Right lobe of liver (tissue), 6 donors: Measurements from ENCODE around the gene SCARF2. TPM values are rescaled to one million over a fixed set of nuclear protein-coding genes. Genes with fewer than 3 reads are reported as not detected.

Source experiments
- ATAC-seq, 4 donors: fragments of 200-7000 bp; cut with Tn5 transposase; one replicate each; pipeline ENCODE4 v1.9.1; 2020; ENCODE audit warnings: mild to moderate bottlenecking in 4 of 4, moderate library complexity in 4 of 4
- DNase-seq, 3 donors: peaks; one replicate each; pipeline ENCODE4 v3.0.0-alpha.2; 2020
- H3K27ac ChIP-seq, 3 donors: fragments of 200-600 bp; one replicate each; pipeline ENCODE4 v1.8.0; 2022
- H3K27me3 ChIP-seq, 2 donors: fragments of 200-600 bp; one replicate each; pipeline ENCODE4 v1.8.0; 2022
- H3K36me3 ChIP-seq, 4 donors: fragments of 200-600 bp; sonication (generic) in 1 of 4; one replicate each; pipeline versions ENCODE4 v1.5.1 to v1.8.0; 2017 to 2022; ENCODE audit warnings: control low read depth in 1 of 4
- H3K4me1 ChIP-seq, 4 donors: fragments of 200-600 bp; sonication (generic) in 1 of 4; one replicate each; pipeline versions ENCODE4 v1.5.1 to v1.8.0; 2017 to 2022; ENCODE audit warnings: control low read depth in 1 of 4
- H3K4me3 ChIP-seq, 3 donors: fragments of 200-600 bp; one replicate each; pipeline ENCODE4 v1.8.0; 2022
- H3K9me3 ChIP-seq, 4 donors: fragments of 200-600 bp; sonication (generic) in 1 of 4; one replicate each; pipeline versions ENCODE4 v1.5.1 to v1.8.0; 2017 to 2022; ENCODE audit warnings: control low read depth in 1 of 4
- POLR2A ChIP-seq: fragments of 450-650 bp; IDR thresholded peaks from one replicate; pipeline ENCODE4 v1.6.1; 2017; ENCODE audit warnings: antibody characterized with exemption, mild to moderate bottlenecking
- WGBS: methylation state at CpG from one replicate; pipeline ENCODE4 v1.1.6; 2018; ENCODE audit warnings: low coverage, low lambda C conversion rate; ENCODE audit not compliant: insufficient coverage; ENCODE audit errors: missing lambda C conversion rate; 5-methylcytosine and 5-hydroxymethylcytosine counted together
- intact Hi-C, 2 donors: fragments of 100-400 bp; cut with DNase I; formaldehyde crosslinking; loops; one replicate each; pipeline versions ENCODE4 v1.11.2 to v1.14.1; 2022
- total RNA-seq, 6 experiments: library from RNA; depleted of rRNA in 2 of 6; stranded (reverse); fragments of >200 nt in 2 of 6; fragmentation: NEBNext Ultra II Directional in 3 of 6; extraction: Animal tissue kit (Norgen Biotek cat#: 25700) in 3 of 6; gene quantifications; one replicate each; pipeline versions ENCODE4 v1.1.0 to v1.2.4, GENCODE V29; 2016 to 2023
- TF ChIP-seq, protein P1 (sequence below), 4 donors: fragments of 200-600 bp in 3 of 4; fragments of 450-650 bp in 1 of 4; IDR thresholded peaks; one replicate each; pipeline versions ENCODE4 v1.5.1 to v1.8.0; 2016 to 2022; ENCODE audit warnings: antibody characterized with exemption in 4 of 4, mild to moderate bottlenecking in 2 of 4
- donor health status: DM: no; HTN: yes; CAD: no.
- donor health status: DM: no; HTN: no; CAD: no.
- donor health status: DM: no; HTN: no; CAD: no.
- donor health status: DM: no; HTN: yes; CAD: no.
- donor health status: DM: no; HTN: yes; CAD: no.

Gene SCARF2
- total RNA-seq, 6 experiments from 2014 or later, result 1.1 to 3.4 (median 1.8) TPM

DNA sequence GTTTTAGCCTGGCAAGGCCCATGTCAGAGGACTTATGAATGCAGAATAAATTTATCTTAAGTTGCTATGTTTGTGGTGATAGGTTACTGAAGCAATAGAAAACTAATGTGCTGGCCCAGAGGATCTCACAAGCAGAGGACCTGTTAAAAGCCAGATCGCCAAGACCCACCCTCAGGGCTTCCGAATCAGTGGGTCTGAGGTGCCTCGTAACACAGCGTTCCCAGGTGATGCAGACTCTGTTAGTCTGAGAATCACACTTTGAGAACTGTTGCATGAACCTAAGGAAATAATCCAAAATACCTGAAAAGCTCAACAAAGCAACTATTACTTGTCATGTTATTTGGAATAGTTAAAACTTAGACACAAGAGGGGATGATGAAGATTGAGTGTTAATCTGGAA, 6.7 kb upstream of the SCARF2 start:
- intact Hi-C loops, result no loop called here
- ATAC-seq (no peak), DNase-seq (no peak)
- WGBS, result 94% methylated on average over 2 of the region's 4 CpGs
- Histone ChIP-seq H3K4me3 (no peak overlapping the region), H3K9me3 (no peaks in the 10 kb centered on the region), H3K27me3 (no peaks in the 10 kb centered on the region), H3K4me1 (no peaks in the 10 kb centered on the region), H3K27ac (no peak overlapping the region), H3K36me3 (no peaks in the 10 kb centered on the region)
- TF ChIP-seq POLR2A, result no peak
- TF ChIP-seq, protein P1, sequence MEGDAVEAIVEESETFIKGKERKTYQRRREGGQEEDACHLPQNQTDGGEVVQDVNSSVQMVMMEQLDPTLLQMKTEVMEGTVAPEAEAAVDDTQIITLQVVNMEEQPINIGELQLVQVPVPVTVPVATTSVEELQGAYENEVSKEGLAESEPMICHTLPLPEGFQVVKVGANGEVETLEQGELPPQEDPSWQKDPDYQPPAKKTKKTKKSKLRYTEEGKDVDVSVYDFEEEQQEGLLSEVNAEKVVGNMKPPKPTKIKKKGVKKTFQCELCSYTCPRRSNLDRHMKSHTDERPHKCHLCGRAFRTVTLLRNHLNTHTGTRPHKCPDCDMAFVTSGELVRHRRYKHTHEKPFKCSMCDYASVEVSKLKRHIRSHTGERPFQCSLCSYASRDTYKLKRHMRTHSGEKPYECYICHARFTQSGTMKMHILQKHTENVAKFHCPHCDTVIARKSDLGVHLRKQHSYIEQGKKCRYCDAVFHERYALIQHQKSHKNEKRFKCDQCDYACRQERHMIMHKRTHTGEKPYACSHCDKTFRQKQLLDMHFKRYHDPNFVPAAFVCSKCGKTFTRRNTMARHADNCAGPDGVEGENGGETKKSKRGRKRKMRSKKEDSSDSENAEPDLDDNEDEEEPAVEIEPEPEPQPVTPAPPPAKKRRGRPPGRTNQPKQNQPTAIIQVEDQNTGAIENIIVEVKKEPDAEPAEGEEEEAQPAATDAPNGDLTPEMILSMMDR (IDR thresholded peaks at IDR 0.05), result no peak

DNA sequence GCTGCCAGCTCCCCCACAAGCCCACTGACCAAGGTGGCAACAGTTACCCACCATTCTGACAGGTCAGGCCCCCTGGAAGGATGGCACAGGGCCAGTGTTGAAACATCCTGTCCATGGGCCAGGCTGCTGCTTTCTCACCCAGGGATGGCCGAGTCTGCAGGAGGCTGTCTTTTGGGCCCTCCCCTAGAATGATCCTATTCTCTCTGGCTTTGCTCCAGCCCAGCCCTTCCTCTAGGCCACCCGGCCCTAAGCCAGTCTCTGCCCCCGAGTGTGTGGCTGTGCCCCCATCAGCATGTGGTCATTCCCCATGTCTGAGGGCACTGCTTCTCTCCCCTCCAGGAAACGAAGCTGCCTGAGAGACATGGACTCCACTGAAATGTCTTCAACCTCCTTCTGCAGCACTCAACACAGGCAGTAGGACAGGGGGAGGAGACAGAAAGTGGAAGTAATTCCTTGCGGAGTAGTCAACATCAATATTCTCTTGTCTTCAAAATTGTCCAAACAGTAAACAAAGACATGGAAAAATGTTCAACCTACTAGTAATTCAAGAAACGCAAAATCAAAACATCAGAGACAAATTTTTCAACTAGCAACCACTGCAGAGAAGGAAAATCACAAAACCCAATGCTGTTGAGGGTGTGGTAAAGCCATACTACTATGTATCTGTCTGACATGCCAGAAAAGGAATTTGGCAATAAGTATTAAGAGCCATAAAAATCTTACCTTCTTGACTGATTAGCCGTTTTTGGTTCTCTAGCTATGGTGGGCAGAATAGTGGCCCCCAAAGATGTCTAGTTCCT, 5.1 kb upstream of the SCARF2 start:
- H3K4me3 ChIP-seq, result no peak overlapping the region
- H3K4me1 ChIP-seq, result no peaks in the 10 kb centered on the region
- DNase-seq (no peak), ATAC-seq (no peak)
- 81% methylated on average over 3 of the region's 7 CpGs for WGBS
- no peaks in the 10 kb centered on the region for H3K9me3 ChIP-seq
- no peak overlapping the region for H3K27ac ChIP-seq
- no peaks in the 10 kb centered on the region for H3K36me3 ChIP-seq
- intact Hi-C loops, result no loop called here
- no peak for TF ChIP-seq POLR2A
- TF ChIP-seq, protein P1 (IDR thresholded peaks at IDR 0.05), result no peak
- no peaks in the 10 kb centered on the region for H3K27me3 ChIP-seq

DNA sequence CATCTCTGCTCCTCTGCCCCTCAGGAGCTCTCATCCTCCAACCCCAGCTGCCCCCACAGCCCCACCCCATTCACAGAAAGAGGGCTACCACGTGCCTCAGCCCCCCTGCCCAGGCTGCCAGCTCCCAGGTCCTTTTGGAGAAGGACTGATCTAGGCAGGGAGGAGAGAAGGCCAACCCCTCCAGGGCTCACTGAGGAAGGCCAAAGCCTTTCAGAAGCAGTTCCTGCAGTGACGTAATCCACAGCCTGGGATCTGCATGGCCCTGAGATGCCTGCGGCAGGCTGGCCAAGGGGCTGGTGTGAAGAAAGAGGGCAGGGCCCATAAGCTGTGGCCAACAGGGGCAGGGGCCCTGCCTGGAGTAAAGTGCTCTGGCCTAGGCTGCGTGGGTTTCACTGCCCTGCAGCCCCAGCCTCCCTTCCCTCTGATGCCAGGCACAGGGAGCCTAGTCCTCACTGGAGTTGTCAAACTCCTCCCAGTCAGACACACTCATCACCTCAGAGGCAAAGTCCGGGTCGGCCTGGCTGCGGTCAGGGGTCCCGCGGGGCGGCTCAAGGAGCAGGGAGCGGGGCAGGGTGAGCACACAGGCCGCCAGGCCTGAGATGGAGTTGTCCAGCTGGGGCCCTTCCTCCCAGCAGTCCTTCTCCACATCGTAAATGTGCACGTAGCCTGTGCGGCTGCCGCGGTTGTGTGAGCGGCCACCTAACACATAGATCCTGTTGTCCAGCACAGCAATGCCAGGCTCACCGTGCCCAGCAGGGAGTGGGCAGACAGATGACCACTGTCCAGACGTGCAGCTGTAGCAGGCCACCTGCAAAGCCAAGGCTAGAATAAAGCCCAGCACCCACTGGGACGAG, 4.2 kb upstream of the SCARF2 start:
- intact Hi-C loops, result no loop called here
- H3K36me3 ChIP-seq, result no peaks in the 10 kb centered on the region
- ATAC-seq (no peak), DNase-seq (peak in 2 of 3 donors; percentile 11 to 47)
- TF ChIP-seq, protein P1 (IDR thresholded peaks at IDR 0.05), result no peak
- no peak for TF ChIP-seq POLR2A
- peaks cover 0 to 4% (median 0%) of the 10 kb centered on the region in 4 donors for H3K4me1 ChIP-seq
- no peak overlapping the region for H3K27ac ChIP-seq
- no CpG with 5 or more reads among the region's 21 CpGs for WGBS
- peaks cover 0 to 4% of the 10 kb centered on the region in 2 donors for H3K27me3 ChIP-seq
- H3K9me3 ChIP-seq, result no peaks in the 10 kb centered on the region
- H3K4me3 ChIP-seq, result no peak overlapping the region

DNA sequence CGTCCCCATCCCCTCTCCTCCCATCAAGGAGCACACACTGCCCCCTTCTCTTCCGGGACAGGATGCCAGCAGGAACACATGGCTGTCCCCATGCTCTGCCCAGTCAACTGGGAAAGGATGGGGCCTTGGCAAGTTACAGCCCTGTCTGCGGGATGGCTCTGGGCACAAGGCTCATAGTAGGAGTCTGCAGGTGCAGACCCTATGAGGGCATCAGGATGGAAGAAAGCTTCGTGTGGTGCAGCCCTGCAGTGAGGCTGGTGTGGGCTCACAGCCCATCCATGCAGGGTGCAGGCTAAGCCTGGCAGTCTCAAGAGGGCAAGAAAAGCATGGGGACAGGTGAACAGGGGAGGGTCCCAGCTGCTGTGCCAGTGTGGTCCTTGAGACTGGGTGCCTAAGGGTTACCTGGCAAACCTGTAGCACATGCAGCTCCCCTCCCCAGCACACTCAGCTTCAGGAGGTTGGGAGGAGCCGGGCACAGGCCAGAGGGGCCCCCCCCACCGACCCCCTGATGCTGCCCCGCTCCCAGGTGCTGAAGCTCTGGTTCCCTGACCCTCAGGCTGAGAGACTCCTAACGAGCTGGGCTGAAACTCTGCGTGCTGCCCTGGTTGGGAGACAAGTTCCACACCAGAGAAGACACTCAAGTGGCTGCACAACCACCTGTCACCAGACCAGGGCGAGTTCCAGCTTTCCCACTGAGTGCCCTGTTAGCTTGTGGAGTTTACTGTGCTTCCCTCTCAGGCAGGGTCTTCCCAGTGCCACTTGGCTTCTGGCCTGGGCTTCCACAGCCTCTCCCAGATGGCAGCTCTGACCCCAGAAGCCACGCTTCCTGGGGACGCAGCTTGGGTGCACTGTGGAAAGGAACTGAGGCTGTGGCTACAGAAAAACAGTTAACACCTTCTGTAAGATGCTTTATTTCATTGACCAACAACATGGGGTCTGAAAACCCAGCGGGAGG, 3.3 kb upstream of the SCARF2 start:
- 84% methylated on average over 3 of the region's 13 CpGs for WGBS
- no peaks in the 10 kb centered on the region for H3K36me3 ChIP-seq
- ATAC-seq (no peak), DNase-seq (peak in 1 of 3 donors; percentile 35)
- H3K4me3 ChIP-seq, result no peak overlapping the region
- H3K4me1 ChIP-seq, result peaks cover 0 to 12% (median 0%) of the 10 kb centered on the region in 4 donors
- TF ChIP-seq POLR2A, result no peak
- TF ChIP-seq, protein P1 (IDR thresholded peaks at IDR 0.05), result no peak
- H3K27me3 ChIP-seq, result peaks cover 0 to 12% of the 10 kb centered on the region in 2 donors
- H3K27ac ChIP-seq, result no peak overlapping the region
- intact Hi-C loops, result no loop called here
- no peaks in the 10 kb centered on the region for H3K9me3 ChIP-seq
